Loucy (cell line): ENCODE results near the gene EVC.
"Not testable (repeated sequence)": the region's sequence is repeated elsewhere in the genome, so short reads cannot be mapped to it uniquely, and the experiment has no call there.

ENCODE experiments used
- H2AFZ ChIP-seq: fragments of 200-600 bp; sonication (generic); 2 replicates; pipeline ENCODE4 v1.6.0; 2016; ENCODE audit warnings: antibody characterized with exemption, mild to moderate bottlenecking, low read length, moderate library complexity
- H3F3A ChIP-seq: fragments of 200-600 bp; 2 replicates; pipeline ENCODE4 v1.6.0; 2016; ENCODE audit warnings: antibody characterized with exemption, low read depth, mild to moderate bottlenecking
- H3K27me3 ChIP-seq: fragments of 200-600 bp; sonication (generic); 2 replicates; pipeline ENCODE4 v1.6.1; 2014; ENCODE audit warnings: low read length, mild to moderate bottlenecking; ENCODE audit not compliant: insufficient read depth, poor library complexity, severe bottlenecking
- H3K36me3 ChIP-seq: fragments of 200-600 bp; sonication (generic); 2 replicates; pipeline ENCODE4 v1.6.1; 2016; ENCODE audit warnings: low read length; ENCODE audit not compliant: insufficient read depth
- H3K4me1 ChIP-seq: fragments of 200-600 bp; sonication (generic); 2 replicates; pipeline ENCODE4 v1.5.1; 2014; ENCODE audit warnings: low read length, mild to moderate bottlenecking; ENCODE audit not compliant: insufficient read depth, poor library complexity, severe bottlenecking
- H3K4me2 ChIP-seq: fragments of 200-600 bp; sonication (generic); 2 replicates; pipeline ENCODE4 v1.6.0; 2014; ENCODE audit warnings: antibody characterized with exemption, low read length, low read depth, mild to moderate bottlenecking; ENCODE audit not compliant: poor library complexity, severe bottlenecking
- H3K4me3 ChIP-seq: fragments of 200-600 bp; sonication (generic); 2 replicates; pipeline ENCODE4 v1.5.1; 2014; ENCODE audit warnings: low read length, mild to moderate bottlenecking, mixed read lengths; ENCODE audit not compliant: poor library complexity, severe bottlenecking
- H3K79me2 ChIP-seq: fragments of 200-600 bp; sonication (generic); 2 replicates; pipeline ENCODE4 v1.6.1; 2014; ENCODE audit warnings: low read length; ENCODE audit not compliant: insufficient read depth
- H3K9ac ChIP-seq: fragments of 200-600 bp; sonication (generic); 2 replicates; pipeline ENCODE4 v1.6.0; 2014; ENCODE audit warnings: mild to moderate bottlenecking, low read depth, low read length, moderate library complexity; ENCODE audit not compliant: poor library complexity, severe bottlenecking
- H3K9me2 ChIP-seq: fragments of 200-600 bp; sonication (generic); replicated peaks from 2 replicates; pipeline ENCODE4 v1.6.1; 2016; ENCODE audit warnings: low read depth, low read length, mixed read lengths
- H3K9me3 ChIP-seq: fragments of 200-600 bp; sonication (generic); 2 replicates; pipeline ENCODE4 v1.6.1; 2014; ENCODE audit warnings: mild to moderate bottlenecking, antibody characterized with exemption, low read length, low read depth; ENCODE audit not compliant: insufficient read depth
- H4K20me1 ChIP-seq: fragments of 200-600 bp; sonication (generic); 2 replicates; pipeline ENCODE4 v1.6.0; 2014; ENCODE audit warnings: antibody characterized with exemption, low read length, mild to moderate bottlenecking; ENCODE audit not compliant: insufficient read depth, poor library complexity, severe bottlenecking
- EZH2phosphoT487 ChIP-seq: fragments of 200-600 bp; IDR thresholded peaks from 2 replicates; pipeline ENCODE4 v1.6.1; 2018; ENCODE audit warnings: antibody characterized with exemption, mild to moderate bottlenecking, moderate library complexity, borderline replicate concordance
- TF ChIP-seq, protein P1 (sequence below): fragments of 200-600 bp; sonication (generic); conservative IDR thresholded peaks from 2 replicates; pipeline ENCODE4 v1.5.1; 2014; ENCODE audit warnings: mild to moderate bottlenecking, antibody characterized with exemption, low read length

EVC gene

DNA sequence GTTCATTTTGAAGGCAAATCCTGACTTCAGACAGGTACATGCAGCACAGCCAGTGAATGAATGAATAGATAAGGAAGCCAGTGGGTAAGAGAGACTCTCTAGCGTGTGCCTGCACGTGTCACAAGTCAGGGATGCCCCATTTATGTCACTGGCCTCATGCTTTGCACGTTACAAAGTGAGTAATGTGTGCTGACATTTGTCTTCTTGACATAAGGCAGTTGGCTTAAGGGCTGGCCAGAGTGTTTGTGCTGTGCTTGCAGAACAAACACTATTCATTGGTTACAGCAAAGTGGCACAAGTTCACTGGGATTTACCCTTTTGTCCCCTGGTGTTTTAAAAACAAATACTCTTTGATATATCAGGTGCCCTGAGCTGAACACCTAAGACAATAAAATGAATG lies 125.9 kb downstream of the EVC start:
- no peaks in the 10 kb centered on the region for H3K36me3 ChIP-seq
- TF ChIP-seq EZH2phosphoT487, result no peak
- no peaks in the 10 kb centered on the region for H3K9me2 ChIP-seq

DNA sequence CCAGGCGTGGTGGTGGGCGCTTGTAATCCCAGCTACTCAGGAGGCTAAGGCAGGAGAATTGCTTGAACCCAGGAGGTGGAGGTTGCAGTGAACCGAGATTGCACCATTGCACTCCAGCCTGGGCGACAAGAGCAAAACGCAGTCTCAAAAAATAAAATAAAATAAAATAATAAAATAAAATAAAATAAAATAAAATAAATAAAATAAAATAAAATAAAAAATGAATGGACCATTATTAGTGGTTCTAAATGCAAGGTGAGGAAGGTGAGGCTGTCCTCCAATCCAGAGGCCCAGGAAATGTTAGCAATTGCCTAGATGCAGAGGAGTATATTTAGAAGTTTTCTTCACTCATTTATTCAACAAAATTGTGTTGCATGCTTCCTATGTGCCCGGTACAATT lies 126.5 kb downstream of the EVC start:
- not testable (repeated sequence) for H3K36me3 ChIP-seq, H2AFZ ChIP-seq, H3K9me2 ChIP-seq, H3F3A ChIP-seq, H3K4me2 ChIP-seq, H4K20me1 ChIP-seq, H3K9ac ChIP-seq, H3K79me2 ChIP-seq, H3K9me3 ChIP-seq, H3K4me3 ChIP-seq, H3K27me3 ChIP-seq, H3K4me1 ChIP-seq

More for the DNA sequence above, 125.9 kb downstream of the EVC start:
- Histone ChIP-seq H3F3A (no peaks in the 10 kb centered on the region), H2AFZ (no peak overlapping the region), H3K9ac (no peak overlapping the region), H4K20me1 (no peaks in the 10 kb centered on the region), H3K79me2 (no peaks in the 10 kb centered on the region), H3K4me1 (no peaks in the 10 kb centered on the region), H3K4me2 (no peak overlapping the region), H3K9me3 (no peaks in the 10 kb centered on the region), H3K27me3 (no peaks in the 10 kb centered on the region), H3K4me3 (no peak overlapping the region)

DNA sequence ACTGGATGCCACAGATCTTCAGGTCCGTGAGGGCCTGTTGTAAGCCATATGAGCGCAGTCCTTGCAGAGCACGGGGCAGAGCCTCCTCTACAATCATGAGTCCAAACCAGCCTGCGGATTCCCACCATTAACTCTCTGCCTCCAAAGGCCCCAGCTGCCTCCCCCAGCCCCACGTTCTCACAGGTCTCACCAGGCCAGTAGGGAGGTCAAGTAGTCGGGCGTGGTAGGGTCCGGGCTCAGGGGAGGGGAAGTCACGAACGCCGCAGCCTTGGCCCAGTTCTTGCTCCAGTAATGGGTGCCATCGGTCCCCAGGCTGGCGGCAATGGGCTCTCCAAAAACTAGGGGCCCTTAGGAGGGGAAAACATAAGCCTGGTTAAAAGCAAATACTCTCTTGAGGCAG lies 128.3 kb downstream of the EVC start:
- Histone ChIP-seq H2AFZ (no peak overlapping the region), H3K9me2 (no peaks in the 10 kb centered on the region), H3K4me2 (no peak overlapping the region), H3K27me3 (no peaks in the 10 kb centered on the region), H4K20me1 (no peaks in the 10 kb centered on the region), H3K36me3 (no peaks in the 10 kb centered on the region), H3K79me2 (no peaks in the 10 kb centered on the region), H3K4me3 (no peak overlapping the region), H3K9ac (no peak overlapping the region), H3K4me1 (no peaks in the 10 kb centered on the region), H3F3A (no peaks in the 10 kb centered on the region), H3K9me3 (no peaks in the 10 kb centered on the region)
- TF ChIP-seq, protein P1, sequence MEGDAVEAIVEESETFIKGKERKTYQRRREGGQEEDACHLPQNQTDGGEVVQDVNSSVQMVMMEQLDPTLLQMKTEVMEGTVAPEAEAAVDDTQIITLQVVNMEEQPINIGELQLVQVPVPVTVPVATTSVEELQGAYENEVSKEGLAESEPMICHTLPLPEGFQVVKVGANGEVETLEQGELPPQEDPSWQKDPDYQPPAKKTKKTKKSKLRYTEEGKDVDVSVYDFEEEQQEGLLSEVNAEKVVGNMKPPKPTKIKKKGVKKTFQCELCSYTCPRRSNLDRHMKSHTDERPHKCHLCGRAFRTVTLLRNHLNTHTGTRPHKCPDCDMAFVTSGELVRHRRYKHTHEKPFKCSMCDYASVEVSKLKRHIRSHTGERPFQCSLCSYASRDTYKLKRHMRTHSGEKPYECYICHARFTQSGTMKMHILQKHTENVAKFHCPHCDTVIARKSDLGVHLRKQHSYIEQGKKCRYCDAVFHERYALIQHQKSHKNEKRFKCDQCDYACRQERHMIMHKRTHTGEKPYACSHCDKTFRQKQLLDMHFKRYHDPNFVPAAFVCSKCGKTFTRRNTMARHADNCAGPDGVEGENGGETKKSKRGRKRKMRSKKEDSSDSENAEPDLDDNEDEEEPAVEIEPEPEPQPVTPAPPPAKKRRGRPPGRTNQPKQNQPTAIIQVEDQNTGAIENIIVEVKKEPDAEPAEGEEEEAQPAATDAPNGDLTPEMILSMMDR, result no peak
- TF ChIP-seq EZH2phosphoT487, result no peak

DNA sequence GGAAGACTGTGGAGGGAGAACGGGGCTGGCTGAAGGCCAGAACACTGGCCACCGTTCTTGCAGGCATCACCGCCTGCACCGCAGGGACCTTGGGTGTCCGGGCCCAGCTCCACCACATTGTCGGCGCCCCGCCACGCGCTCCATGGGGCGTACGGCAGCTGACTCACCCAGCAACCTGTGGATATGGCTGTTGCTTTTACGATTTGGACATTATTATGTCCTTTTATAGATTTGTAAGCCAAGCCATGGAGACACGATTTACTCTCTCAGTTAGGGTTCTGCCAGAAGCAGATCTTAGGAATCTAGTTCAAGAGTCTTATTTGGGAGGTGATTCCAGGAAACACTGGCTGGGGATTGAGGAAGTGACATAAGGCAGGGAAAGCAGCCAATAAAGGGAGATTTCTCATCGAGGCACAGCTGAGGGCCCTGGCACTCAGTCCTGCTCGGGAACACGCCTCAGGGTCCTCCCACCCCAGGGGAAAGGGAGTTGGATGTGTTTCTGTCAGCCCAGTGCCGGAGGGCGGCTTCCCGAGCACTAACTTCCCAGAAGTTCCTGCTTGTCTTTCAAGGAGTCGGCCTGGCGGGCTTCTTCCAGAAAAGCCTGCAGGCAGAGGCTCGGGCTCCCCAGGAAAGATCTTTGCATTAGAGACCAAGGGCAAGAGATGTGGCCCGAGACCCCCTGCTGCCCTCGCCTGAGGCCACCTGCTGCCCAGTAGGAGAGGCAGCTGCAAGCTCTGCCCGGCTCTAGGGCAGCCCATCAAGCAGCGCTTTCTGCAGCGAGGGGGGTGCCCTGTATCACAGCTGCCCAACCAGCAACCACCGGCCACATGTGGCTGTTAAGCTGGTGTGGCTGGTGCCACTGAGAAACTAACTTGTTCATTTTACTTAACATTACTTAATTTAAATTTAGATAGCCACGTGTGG lies 129.0 kb downstream of the EVC start:
- no peak overlapping the region for H3K4me3 ChIP-seq
- no peaks in the 10 kb centered on the region for H3K9me2 ChIP-seq
- no peaks in the 10 kb centered on the region for H3F3A ChIP-seq
- no peaks in the 10 kb centered on the region for H3K79me2 ChIP-seq
- H3K9me3 ChIP-seq, result no peaks in the 10 kb centered on the region
- H3K9ac ChIP-seq, result no peak overlapping the region
- no peaks in the 10 kb centered on the region for H3K36me3 ChIP-seq
- no peaks in the 10 kb centered on the region for H3K4me1 ChIP-seq
- no peak overlapping the region for H2AFZ ChIP-seq
- TF ChIP-seq, protein P1, result no peak
- no peak overlapping the region for H3K4me2 ChIP-seq
- H3K27me3 ChIP-seq, result no peaks in the 10 kb centered on the region
- no peaks in the 10 kb centered on the region for H4K20me1 ChIP-seq
